Measurements from ENCODE around the gene SLC30A7. TPM values are rescaled to one million over a fixed set of nuclear protein-coding genes. Genes with fewer than 3 reads are reported as not detected.
"Not testable (repeated sequence)": the region's sequence is repeated elsewhere in the genome, so short reads cannot be mapped to it uniquely, and the experiment has no call there.

The SLC30A7 gene
- total RNA-seq, 2 experiments from 2014 or later, result 32.6 to 34.6 TPM

DNA sequence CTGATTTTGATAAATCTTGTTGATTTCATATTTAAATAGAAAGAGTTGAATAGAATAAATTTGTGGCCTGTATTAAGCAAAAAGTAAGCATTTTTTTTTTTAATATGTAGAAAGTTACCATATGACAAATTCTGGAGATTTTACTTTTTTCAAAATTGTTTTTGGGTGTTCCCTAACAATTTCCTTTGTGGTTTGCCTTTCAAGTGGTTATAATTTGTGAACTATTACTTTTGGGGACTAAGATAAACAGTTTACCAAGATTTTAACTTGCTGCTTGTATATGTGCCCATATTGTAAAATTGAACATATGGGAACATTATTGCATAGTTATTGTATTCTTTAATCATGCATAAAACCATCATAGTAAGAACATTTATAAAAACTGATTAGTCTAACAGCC lies 34.6 kb downstream of the SLC30A7 start:
- H3K36me3 Mint-ChIP-seq, result peaks cover 45% of the 10 kb centered on the region
- peak overlapping the region; percentile 16 for H3K4me3 Mint-ChIP-seq
- POLR2A ChIA-PET, result interaction anchor here (0.6 kb wide), 1 partner anchor 182 kb away, joined by 3 read pairs; no protein-coding TSS in a partner anchor
- H3K9me3 Mint-ChIP-seq, result peaks cover 7% of the 10 kb centered on the region
- H3K4me1 Mint-ChIP-seq, result peaks cover 28% of the 10 kb centered on the region
- ATAC-seq (ENCODE audit: low read depth) (no peak), DNase-seq (no peak)
- H3K27me3 Mint-ChIP-seq, result no peaks in the 10 kb centered on the region
- no peak overlapping the region for H3K27ac Mint-ChIP-seq

DNA sequence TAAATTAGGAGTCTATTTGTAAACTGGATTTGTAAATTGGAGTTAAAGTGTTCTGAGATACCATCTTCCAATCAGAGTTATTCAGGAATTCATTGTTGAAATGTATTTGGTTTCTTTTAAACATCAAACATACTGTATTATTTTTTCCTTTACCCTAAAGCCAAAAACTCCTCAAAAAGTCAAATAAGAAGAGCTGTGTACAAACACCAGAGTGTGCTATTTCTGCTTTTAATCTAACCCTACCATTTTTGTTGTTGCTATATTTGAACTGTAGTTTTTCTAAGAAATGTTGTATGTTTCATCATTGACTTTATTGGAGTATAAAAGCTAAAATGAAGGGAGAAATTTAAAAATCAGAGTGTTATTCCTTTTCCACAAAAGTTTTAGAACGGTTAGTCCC lies 35.8 kb downstream of the SLC30A7 start:
- H3K27ac Mint-ChIP-seq, result no peak overlapping the region
- H3K9me3 Mint-ChIP-seq, result peaks cover 5% of the 10 kb centered on the region
- POLR2A ChIA-PET, result interaction anchor here (1.0 kb wide), 1 partner anchor 150 kb away, joined by 4 read pairs; no protein-coding TSS in a partner anchor
- H3K4me3 Mint-ChIP-seq, result no peak overlapping the region
- no peak for DNase-seq
- peaks cover 23% of the 10 kb centered on the region for H3K4me1 Mint-ChIP-seq
- no peak for ATAC-seq (ENCODE audit: low read depth)
- peaks cover 48% of the 10 kb centered on the region for H3K36me3 Mint-ChIP-seq
- no peaks in the 10 kb centered on the region for H3K27me3 Mint-ChIP-seq

DNA sequence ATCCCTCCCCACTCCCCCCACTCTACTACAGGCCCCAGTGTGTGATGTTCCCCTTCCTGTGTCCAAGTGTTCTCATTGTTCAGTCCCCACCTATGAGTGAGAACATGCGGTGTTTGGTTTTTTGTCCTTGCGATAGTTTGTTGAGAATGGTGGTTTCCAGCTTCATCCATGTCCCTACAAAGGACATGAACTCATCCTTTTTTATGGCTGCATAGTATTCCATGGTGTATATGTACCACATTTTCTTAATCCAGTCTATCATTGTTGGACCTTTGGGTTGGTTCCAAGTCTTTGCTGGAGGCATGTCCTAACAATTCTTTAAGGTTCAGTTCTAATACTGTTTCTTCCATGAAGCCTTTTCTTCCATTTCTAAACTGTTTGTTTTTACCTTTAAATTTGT lies 37.7 kb downstream of the SLC30A7 start:
- Mint-ChIP-seq H3K4me1 (peaks cover 23% of the 10 kb centered on the region), H3K36me3 (peaks cover 64% of the 10 kb centered on the region)
- ATAC-seq (ENCODE audit: low read depth); DNase-seq; POLR2A ChIA-PET; H3K27me3 Mint-ChIP-seq; H3K4me3 Mint-ChIP-seq; H3K27ac Mint-ChIP-seq; H3K9me3 Mint-ChIP-seq: not testable (repeated sequence)

DNA sequence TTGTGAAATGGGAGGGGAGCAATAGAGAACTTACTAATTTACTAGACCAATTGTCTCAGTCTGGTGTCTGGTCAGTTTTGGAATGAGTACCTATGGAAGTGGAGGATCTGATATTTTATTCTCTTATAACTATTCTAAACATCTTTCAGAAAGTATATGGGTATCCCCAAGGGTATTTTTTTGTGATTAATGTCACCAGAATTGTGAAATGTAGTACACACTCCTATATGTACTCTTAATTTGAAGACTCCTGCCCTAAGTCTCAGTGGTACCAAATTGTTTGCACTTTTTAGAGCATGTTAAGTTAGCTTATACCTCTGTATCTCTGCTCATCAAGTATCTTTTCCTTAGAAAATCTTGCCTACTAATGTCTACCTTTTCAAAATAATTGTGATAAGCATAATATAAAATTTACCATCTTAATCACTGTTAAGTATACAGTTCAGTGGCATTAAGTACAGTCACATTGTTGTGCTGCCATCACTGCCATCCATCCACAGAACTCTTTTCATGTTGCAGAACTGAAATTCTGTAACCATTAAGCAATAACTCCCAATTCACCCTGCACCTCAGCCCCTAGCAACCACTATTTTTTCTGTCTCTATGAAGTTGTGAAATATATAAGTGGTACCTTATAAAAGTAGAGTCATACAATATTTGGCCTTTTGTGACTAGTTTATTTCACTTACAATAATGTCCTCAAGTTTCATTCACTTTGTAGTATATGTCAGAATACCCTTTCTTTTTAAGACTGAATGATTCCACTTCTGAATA lies 40.5 kb downstream of the SLC30A7 start:
- no peaks in the 10 kb centered on the region for H3K27me3 Mint-ChIP-seq
- peaks cover 14% of the 10 kb centered on the region for H3K4me1 Mint-ChIP-seq
- peaks cover 10% of the 10 kb centered on the region for H3K9me3 Mint-ChIP-seq
- ATAC-seq (ENCODE audit: low read depth) (no peak), DNase-seq (no peak)
- H3K27ac Mint-ChIP-seq, result no peak overlapping the region
- H3K36me3 Mint-ChIP-seq, result peaks cover 78% of the 10 kb centered on the region
- no peak overlapping the region for H3K4me3 Mint-ChIP-seq
- POLR2A ChIA-PET, result no interaction called here

DNA sequence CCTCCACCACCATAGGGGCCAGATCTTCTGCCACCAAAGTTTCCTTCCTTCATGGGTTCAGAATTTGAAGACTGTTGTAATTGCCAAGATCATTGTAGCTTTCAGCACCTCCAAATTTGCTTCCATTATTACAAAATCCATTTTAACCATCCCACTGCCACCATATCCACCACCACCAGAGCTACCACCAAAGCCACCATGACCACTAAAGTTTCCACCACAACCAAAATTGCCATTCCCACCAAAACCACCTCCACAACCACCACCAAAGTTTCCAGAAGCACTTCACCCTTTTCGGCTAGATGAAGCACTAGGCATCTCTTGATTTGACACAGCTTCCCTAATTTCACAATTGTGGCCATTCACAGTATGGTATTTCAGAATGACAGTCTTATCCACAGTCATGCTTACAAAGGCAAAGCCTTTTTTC lies 45.2 kb downstream of the SLC30A7 start:
- ATAC-seq (ENCODE audit: low read depth) (peak; percentile 30), DNase-seq (no peak)

DNA sequence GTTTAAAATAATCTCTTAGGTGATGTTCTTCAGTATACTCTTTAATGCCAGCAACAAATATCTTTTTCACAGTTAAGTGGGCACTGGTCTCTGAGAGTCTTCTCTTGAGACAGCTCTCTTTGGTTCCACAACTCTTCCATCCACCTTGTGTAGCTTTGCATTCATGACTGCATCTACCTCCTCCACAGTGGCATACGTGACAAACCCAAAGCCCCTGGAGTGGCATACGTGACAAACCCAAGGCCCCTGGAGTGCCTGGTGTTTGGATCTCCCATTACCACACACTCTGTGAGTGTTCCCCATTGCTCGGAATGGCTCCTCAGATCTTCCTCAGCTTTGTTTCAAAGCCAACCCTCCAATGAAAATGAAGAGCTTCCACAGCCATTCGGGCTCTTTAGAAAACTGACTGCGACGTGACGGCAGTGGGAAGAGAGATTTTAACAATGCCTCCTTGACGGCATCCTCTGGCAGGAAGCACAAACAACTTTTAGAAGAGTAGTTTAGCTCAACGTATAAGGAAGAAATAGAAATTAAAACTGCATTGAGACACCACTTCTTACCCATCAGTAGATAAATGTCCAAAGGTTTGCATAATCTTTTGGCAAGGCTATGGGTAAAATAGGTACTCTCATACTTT lies 45.8 kb downstream of the SLC30A7 start:
- Mint-ChIP-seq H3K4me3 (peak overlapping the region; percentile 57), H3K4me1 (peaks cover 29% of the 10 kb centered on the region), H3K36me3 (peaks cover 84% of the 10 kb centered on the region), H3K9me3 (peaks cover 7% of the 10 kb centered on the region), H3K27ac (peak overlapping the region; percentile 33), H3K27me3 (no peaks in the 10 kb centered on the region)
- DNase-seq (no peak), ATAC-seq (ENCODE audit: low read depth) (no peak)
- POLR2A ChIA-PET, result interaction anchor here (1.0 kb wide), 1 partner anchor 9 kb away, joined by 3 read pairs; no protein-coding TSS in a partner anchor

More for the DNA sequence above, 45.2 kb downstream of the SLC30A7 start:
- Mint-ChIP-seq H3K27ac (peak overlapping the region; percentile 85), H3K4me1 (peaks cover 29% of the 10 kb centered on the region), H3K36me3 (peaks cover 82% of the 10 kb centered on the region), H3K27me3 (no peaks in the 10 kb centered on the region), H3K9me3 (peaks cover 6% of the 10 kb centered on the region), H3K4me3 (peak overlapping the region; percentile 25)
- POLR2A ChIA-PET, result interaction anchor here (1.0 kb wide), 1 partner anchor 10 kb away, joined by 3 read pairs; no protein-coding TSS in a partner anchor

DNA sequence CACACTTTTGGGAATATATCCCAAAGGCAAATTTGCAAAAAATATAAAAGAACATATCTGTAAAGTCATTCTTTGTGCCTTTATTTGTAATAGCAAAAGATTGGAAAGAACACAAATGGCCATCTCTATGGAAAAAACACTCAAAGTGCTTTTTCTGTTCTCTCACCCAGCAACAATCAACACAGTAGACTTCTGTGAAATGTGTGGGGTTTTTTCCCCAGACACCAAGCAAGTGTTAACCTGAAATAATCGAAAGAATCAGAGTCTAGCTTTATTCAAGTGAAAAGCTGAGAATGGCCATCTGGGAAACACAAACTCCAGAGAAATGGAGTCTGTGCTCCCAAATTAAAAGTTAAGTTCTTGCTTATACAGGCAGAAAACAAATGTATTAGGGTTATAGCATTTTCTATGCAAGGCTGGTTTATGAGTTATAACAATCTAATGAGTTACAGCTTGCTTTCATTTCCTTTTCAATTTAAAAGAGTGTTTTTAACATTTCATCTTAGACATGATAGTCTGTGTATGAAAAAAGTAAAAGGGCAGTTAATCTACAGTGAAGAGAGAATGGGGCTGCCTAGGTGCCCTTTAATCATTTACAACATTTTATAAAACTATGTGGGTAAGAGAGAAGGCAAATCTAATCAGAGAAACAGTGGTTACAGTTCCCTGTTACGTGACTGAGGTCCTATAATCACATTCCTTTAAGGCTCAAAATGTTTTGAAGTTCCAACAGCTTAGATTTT lies 46.6 kb downstream of the SLC30A7 start:
- DNase-seq (no peak), ATAC-seq (ENCODE audit: low read depth) (no peak)
- no peaks in the 10 kb centered on the region for H3K27me3 Mint-ChIP-seq
- H3K27ac Mint-ChIP-seq, result peak overlapping the region; percentile 30
- peak overlapping the region; percentile 57 for H3K4me3 Mint-ChIP-seq
- H3K36me3 Mint-ChIP-seq, result peaks cover 86% of the 10 kb centered on the region
- POLR2A ChIA-PET, result interaction anchor here (0.6 kb wide), 1 partner anchor 344 kb away, joined by 3 read pairs; no protein-coding TSS in a partner anchor
- peaks cover 12% of the 10 kb centered on the region for H3K9me3 Mint-ChIP-seq
- peaks cover 33% of the 10 kb centered on the region for H3K4me1 Mint-ChIP-seq

DNA sequence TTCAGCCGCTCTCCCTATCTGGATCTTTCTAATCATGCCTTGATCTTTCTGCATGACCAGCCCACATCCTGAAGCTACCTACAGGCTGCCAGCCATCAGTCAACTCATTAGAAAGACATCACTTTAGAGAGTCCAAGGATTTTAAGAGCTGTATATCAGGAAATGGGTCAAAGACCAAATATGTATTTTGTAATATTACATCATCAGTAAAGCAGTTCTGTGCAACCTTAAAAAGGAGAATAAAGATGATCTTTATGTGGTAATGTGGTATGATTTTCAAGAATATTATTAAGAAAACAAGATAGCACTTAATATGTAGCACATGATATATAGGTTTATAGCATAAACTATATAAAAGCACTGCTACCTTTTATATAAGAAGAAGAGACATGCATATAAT lies 47.6 kb downstream of the SLC30A7 start:
- Mint-ChIP-seq H3K4me1 (peaks cover 38% of the 10 kb centered on the region), H3K4me3 (no peak overlapping the region), H3K36me3 (peaks cover 86% of the 10 kb centered on the region), H3K27me3 (no peaks in the 10 kb centered on the region), H3K9me3 (peaks cover 15% of the 10 kb centered on the region), H3K27ac (no peak overlapping the region)
- DNase-seq, result no peak
- no peak for ATAC-seq (ENCODE audit: low read depth)
- POLR2A ChIA-PET, result interaction anchor here (0.6 kb wide), 1 partner anchor 11 kb away, joined by 3 read pairs; no protein-coding TSS in a partner anchor

DNA sequence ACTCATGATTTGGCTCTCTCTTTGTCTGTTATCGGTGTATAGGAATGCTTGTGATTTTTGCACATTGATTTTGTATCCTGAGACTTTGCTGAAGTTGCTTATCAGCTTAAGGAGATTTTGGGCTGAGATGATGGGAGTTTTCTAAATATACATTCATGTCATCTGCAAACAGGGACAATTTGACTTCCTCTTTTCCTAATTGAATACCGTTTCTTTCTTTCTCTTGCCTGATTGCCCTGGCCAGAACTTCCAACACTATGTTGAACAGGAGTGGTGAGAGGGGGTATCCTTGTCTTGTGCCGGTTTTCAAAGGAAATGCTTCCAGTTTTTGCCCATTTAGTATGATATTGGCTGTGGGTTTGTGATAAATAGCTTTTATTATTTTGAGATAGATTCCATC lies 50.2 kb downstream of the SLC30A7 start:
- DNase-seq; H3K27ac Mint-ChIP-seq; POLR2A ChIA-PET; ATAC-seq (ENCODE audit: low read depth); H3K4me3 Mint-ChIP-seq; H3K27me3 Mint-ChIP-seq: not testable (repeated sequence)
- peaks cover 51% of the 10 kb centered on the region for H3K4me1 Mint-ChIP-seq
- H3K36me3 Mint-ChIP-seq, result peaks cover 81% of the 10 kb centered on the region
- peaks cover 18% of the 10 kb centered on the region for H3K9me3 Mint-ChIP-seq

DNA sequence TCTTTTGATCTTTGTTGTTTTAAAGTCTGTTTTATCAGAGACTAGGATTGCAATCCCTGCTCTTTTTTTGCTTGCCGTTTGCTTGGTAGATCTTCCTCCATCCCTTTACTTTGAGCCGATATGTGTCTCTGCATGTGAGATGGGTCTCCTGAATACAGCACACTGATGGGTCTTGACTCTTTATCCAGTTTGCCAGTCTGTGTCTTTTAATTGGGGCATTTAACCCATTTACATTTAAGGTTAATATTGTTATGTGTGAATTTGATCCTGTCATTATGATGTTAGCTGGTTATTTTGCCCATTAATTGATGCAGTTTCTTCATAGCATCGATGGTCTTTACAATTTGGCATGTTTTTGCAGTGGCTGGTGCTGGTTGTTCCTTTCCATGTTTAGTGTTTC lies 51.9 kb downstream of the SLC30A7 start:
- H3K27ac Mint-ChIP-seq; ATAC-seq (ENCODE audit: low read depth); H3K4me3 Mint-ChIP-seq; H3K27me3 Mint-ChIP-seq; DNase-seq; POLR2A ChIA-PET: not testable (repeated sequence)
- Mint-ChIP-seq H3K9me3 (peaks cover 17% of the 10 kb centered on the region), H3K36me3 (peaks cover 80% of the 10 kb centered on the region), H3K4me1 (peaks cover 38% of the 10 kb centered on the region)

DNA sequence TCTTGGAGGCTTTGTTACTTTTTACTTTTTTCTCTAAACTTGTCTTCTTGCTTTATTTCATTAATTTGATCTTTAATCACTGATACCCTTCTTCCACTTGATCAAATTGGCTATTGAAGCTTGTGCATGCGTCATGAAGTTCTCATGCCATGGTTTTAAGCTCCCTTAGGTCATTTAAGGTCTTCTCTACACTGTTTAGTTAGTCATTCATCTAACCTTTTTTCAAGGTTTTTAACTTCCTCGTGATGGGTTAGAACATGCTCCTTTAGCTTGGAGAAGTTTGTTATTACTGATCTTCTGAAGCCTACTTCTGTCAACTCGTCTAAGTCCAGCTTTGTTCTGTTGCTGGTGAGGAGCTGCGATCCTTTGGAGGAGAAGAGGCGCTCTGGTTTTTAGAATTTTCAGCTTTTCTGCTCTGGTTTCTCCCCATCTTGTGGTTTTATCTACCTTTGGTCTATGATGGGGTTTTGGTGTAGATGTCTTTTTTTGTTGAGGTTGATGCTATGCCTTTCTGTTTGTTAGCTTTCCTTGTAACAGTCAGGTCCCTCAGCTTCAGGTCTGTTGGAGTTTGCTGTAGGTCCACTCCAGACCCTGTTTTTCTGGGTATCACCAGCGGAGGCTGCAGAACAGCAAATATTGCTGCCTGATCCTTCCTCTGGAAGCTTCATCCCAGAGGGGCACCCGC lies 53.0 kb downstream of the SLC30A7 start:
- peaks cover 32% of the 10 kb centered on the region for H3K4me1 Mint-ChIP-seq
- peak overlapping the region; percentile 91 for H3K27ac Mint-ChIP-seq
- peaks cover 78% of the 10 kb centered on the region for H3K36me3 Mint-ChIP-seq
- not testable (repeated sequence) for H3K27me3 Mint-ChIP-seq; ATAC-seq (ENCODE audit: low read depth)
- peaks cover 18% of the 10 kb centered on the region for H3K9me3 Mint-ChIP-seq
- peak; percentile 66 for DNase-seq
- peak overlapping the region; percentile 77 for H3K4me3 Mint-ChIP-seq
- POLR2A ChIA-PET, result interaction anchor here (0.6 to 2.0 kb wide), 14 partner anchors 10 to 979 kb away, joined by 3 to 9 read pairs (median 4); partner anchors contain the start of genes DPH5 and SLC35A3

DNA sequence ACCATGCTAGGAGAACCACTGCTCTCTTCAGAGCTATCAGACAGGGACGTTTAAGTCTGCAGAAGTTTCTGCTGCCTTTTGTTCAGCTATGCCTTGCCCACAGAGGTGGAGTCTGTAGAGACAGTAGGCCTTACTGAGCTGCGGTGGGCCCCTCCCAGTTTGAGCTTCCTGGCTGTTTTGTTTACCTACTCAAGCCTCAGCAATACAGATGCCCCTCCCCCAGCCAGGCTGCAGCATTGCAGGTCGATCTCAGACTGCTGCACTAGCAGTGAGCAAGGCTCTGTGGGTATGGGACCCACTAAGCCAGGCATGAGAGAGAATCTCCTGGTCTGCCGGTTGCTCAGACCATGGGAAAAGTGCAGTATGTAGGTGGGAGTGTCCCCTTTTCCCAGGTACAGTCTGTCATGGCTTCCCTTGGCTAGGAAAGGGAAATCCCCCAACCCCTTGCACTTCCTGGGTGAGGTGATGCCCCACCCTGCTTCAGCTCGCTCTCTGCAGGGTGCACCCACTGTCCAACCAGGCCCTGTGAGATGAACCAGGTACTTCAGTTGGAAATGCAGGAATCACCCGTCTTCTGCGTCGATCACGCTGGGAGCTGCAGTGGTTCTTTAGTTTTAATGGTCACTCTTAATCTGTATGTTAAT lies 53.7 kb downstream of the SLC30A7 start:
- Mint-ChIP-seq H3K27ac (peak overlapping the region; percentile 91), H3K4me3 (peak overlapping the region; percentile 77), H3K36me3 (peaks cover 78% of the 10 kb centered on the region), H3K4me1 (peaks cover 32% of the 10 kb centered on the region), H3K9me3 (peaks cover 18% of the 10 kb centered on the region)
- POLR2A ChIA-PET, result interaction anchor here (0.7 to 2.0 kb wide), 14 partner anchors 10 to 980 kb away, joined by 3 to 9 read pairs (median 4); partner anchors contain the start of genes DPH5 and SLC35A3
- H3K27me3 Mint-ChIP-seq, result not testable (repeated sequence)
- peak; percentile 99 for ATAC-seq (ENCODE audit: low read depth)
- peak; percentile 80 for DNase-seq
